Measurements from ENCODE around the gene TRAPPC14.

- TF ChIP-seq ELF1 (IDR thresholded peaks at IDR 0.05) (no peak), TEAD4 (IDR thresholded peaks at IDR 0.05; ENCODE audit: borderline replicate concordance, insufficient read depth) (no peak), POLR2AphosphoS5 (IDR thresholded peaks at IDR 0.05; ENCODE audit: low read depth, low read length) (no peak), JUND (IDR thresholded peaks at IDR 0.05) (no peak), SMC3 (IDR thresholded peaks at IDR 0.05; ENCODE audit: low read depth, low read length) (no peak), RAD21 (IDR thresholded peaks at IDR 0.05; ENCODE audit: low read length) (no peak), FOXJ3 (CRISPR knock-in tag; IDR thresholded peaks at IDR 0.05) (no peak)
- TF ChIP-seq, protein P1, sequence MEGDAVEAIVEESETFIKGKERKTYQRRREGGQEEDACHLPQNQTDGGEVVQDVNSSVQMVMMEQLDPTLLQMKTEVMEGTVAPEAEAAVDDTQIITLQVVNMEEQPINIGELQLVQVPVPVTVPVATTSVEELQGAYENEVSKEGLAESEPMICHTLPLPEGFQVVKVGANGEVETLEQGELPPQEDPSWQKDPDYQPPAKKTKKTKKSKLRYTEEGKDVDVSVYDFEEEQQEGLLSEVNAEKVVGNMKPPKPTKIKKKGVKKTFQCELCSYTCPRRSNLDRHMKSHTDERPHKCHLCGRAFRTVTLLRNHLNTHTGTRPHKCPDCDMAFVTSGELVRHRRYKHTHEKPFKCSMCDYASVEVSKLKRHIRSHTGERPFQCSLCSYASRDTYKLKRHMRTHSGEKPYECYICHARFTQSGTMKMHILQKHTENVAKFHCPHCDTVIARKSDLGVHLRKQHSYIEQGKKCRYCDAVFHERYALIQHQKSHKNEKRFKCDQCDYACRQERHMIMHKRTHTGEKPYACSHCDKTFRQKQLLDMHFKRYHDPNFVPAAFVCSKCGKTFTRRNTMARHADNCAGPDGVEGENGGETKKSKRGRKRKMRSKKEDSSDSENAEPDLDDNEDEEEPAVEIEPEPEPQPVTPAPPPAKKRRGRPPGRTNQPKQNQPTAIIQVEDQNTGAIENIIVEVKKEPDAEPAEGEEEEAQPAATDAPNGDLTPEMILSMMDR (IDR thresholded peaks at IDR 0.05): no peak
These were observed 6.1 kb downstream of the TRAPPC14 start for GRCh38 chr7:100152404-100152803.
